HCT116 (cell line): ENCODE measurements around the gene FBXO17. TPM values are rescaled to one million over a fixed set of nuclear protein-coding genes. Genes with fewer than 3 reads are reported as not detected.

Experiments used
- ATAC-seq: fragments of 200-7000 bp; cut with Tn5 transposase; 2 replicates; pipeline ENCODE4 v1.9.1; 2020; ENCODE audit warnings: mild to moderate bottlenecking, moderate library complexity
- BruUV-seq: library from RNA; stranded (reverse); fragments of 400-500 nt; replicated peaks from 2 replicates; lab custom pipeline; 2021; lab: Mats Ljungman, UMichigan
- CTCF ChIA-PET: fragments of 300-600 bp; sonication (Branson Sonifier 250); formaldehyde crosslinking; loops from one replicate; lab custom pipeline; 2021; ENCODE audit warnings: antibody characterized with exemption; lab: Charles Lee
- POLR2A ChIA-PET: fragments of 300-600, 350-600 bp; sonication (Branson Sonifier 250); formaldehyde crosslinking; loops from one replicate; lab custom pipeline; 2021; ENCODE audit warnings: antibody characterized with exemption; lab: Charles Lee
- RAD21 ChIA-PET, 2 experiments: fragments of 300-600 bp; sonication (Branson Sonifier 250); formaldehyde crosslinking; loops; one replicate each; lab custom pipeline; 2023; ENCODE audit warnings: low total read pairs in 2 of 2; ENCODE audit not compliant: uncharacterized antibody in 2 of 2, unreplicated experiment in 2 of 2, low non-redundant PET in 1 of 2; lab: Charles Lee
- DNase-seq: peaks from one replicate; pipeline ENCODE4 v3.0.0-alpha.2; 2010; ENCODE audit warnings: low read depth, low spot score
- H2AFZ ChIP-seq: fragments of 200-600 bp; shearing (Covaris generic), sonication (generic); 2 replicates; pipeline ENCODE4 v1.6.1; 2017; ENCODE audit warnings: low read depth, mixed run types, mixed read lengths, antibody characterized with exemption, low read length; ENCODE audit not compliant: poor library complexity, severe bottlenecking
- H3K27ac ChIP-seq: 2 replicates; pipeline ENCODE4 v1.5.1; 2012; ENCODE audit warnings: low read depth, low read length
- H3K27me3 ChIP-seq: fragments of 200-600 bp; sonication (generic); 2 replicates; pipeline ENCODE4 v1.6.1; 2016; ENCODE audit warnings: mixed run types, low read length, mixed read lengths; ENCODE audit not compliant: insufficient read depth
- H3K36me3 ChIP-seq, 2 experiments: fragments of 200-500 bp in 1 of 2; fragments of 200-600 bp in 1 of 2; sonication (Bioruptor generic) in 1 of 2; sonication (generic) in 1 of 2; 2 replicates each; pipeline versions ENCODE4 v1.5.1 to v1.6.1; 2014 to 2016; ENCODE audit warnings: low read length in 2 of 2, inconsistent platforms in 1 of 2, mixed read lengths in 1 of 2, mixed run types in 1 of 2; ENCODE audit not compliant: insufficient read depth in 2 of 2, control insufficient read depth in 1 of 2
- H3K4me1 ChIP-seq, 2 experiments: fragments of 200-600 bp in 1 of 2; sonication (generic) in 1 of 2; 2 replicates each; pipeline versions ENCODE4 v1.5.1 to v1.6.1; 2012 to 2017; ENCODE audit warnings: low read length in 2 of 2, inconsistent platforms in 1 of 2, mild to moderate bottlenecking in 1 of 2, mixed read lengths in 1 of 2, mixed run types in 1 of 2, moderate library complexity in 1 of 2; ENCODE audit not compliant: insufficient read depth in 2 of 2, control insufficient read depth in 1 of 2
- H3K4me2 ChIP-seq: fragments of 200-600 bp; sonication (generic); 2 replicates; pipeline ENCODE4 v1.6.1; 2017; ENCODE audit warnings: mixed run types, low read length, mixed read lengths
- H3K4me3 ChIP-seq, 2 experiments: fragments of 200-600 bp in 1 of 2; sonication (generic) in 1 of 2; replicated peaks in 1 of 2; 2 replicates each; pipeline ENCODE4 v1.5.1; 2011 to 2016; ENCODE audit warnings: low read length in 2 of 2, control low read depth in 1 of 2, low read depth in 1 of 2, mild to moderate bottlenecking in 1 of 2, mixed read lengths in 1 of 2, mixed run types in 1 of 2
- H3K79me2 ChIP-seq: fragments of 200-600 bp; sonication (generic); 2 replicates; pipeline ENCODE4 v1.6.1; 2017; ENCODE audit warnings: mild to moderate bottlenecking, mixed run types, low read length, moderate library complexity, mixed read lengths; ENCODE audit not compliant: insufficient read depth
- H3K9ac ChIP-seq: fragments of 200-600 bp; sonication (generic); 2 replicates; pipeline ENCODE4 v1.6.1; 2016; ENCODE audit warnings: low read length, mixed read lengths
- H3K9me2 ChIP-seq: fragments of 200-600 bp; sonication (generic), shearing (Covaris generic); 2 replicates; pipeline ENCODE4 v1.6.1; 2017; ENCODE audit warnings: mixed run types, mild to moderate bottlenecking, moderate library complexity; ENCODE audit not compliant: insufficient read depth
- H3K9me3 ChIP-seq, 2 experiments: fragments of 200-500 bp in 1 of 2; fragments of 200-600 bp in 1 of 2; sonication (Bioruptor generic) in 1 of 2; sonication (generic) in 1 of 2; 2 replicates each; pipeline ENCODE4 v1.6.1; 2014 to 2017; ENCODE audit warnings: low read length in 2 of 2, mixed read lengths in 2 of 2, inconsistent platforms in 1 of 2, low read depth in 1 of 2, mild to moderate bottlenecking in 1 of 2, mixed run types in 1 of 2, moderate library complexity in 1 of 2; ENCODE audit not compliant: control insufficient read depth in 1 of 2, insufficient read depth in 1 of 2
- H4K20me1 ChIP-seq: fragments of 200-600 bp; sonication (generic), shearing (Covaris generic); 2 replicates; pipeline ENCODE4 v1.6.1; 2017; ENCODE audit warnings: mixed run types, mild to moderate bottlenecking, moderate library complexity; ENCODE audit not compliant: insufficient read depth
- CEBPB ChIP-seq: IDR thresholded peaks from 2 replicates; pipeline ENCODE4 v1.6.1; 2012; ENCODE audit warnings: low read depth
- ELF1 ChIP-seq: IDR thresholded peaks from 2 replicates; pipeline ENCODE4 v1.6.1; 2012; ENCODE audit warnings: low read depth, borderline replicate concordance
- EZH2phosphoT487 ChIP-seq: fragments of 200-600 bp; IDR thresholded peaks from 2 replicates; pipeline ENCODE4 v1.6.1; 2018; ENCODE audit warnings: antibody characterized with exemption, borderline replicate concordance
- POLR2A ChIP-seq: IDR thresholded peaks from 2 replicates; pipeline ENCODE4 v1.7.0; 2011; ENCODE audit warnings: borderline replicate concordance; ENCODE audit not compliant: insufficient read depth, insufficient read length; ENCODE audit errors: extremely low read depth
- intact Hi-C: fragments of 100-400 bp; cut with micrococcal nuclease; formaldehyde crosslinking; loops from 2 replicates; pipeline ENCODE4 v1.10.0; 2022
- total RNA-seq: library from RNA; stranded (reverse); gene quantifications from one replicate; pipeline ENCODE4 v1.2.1, GENCODE V29; 2021; ENCODE audit not compliant: unreplicated experiment
- TF ChIP-seq, protein P1 (sequence below), 3 experiments: fragments of 200-600 bp in 1 of 3; sonication (generic) in 1 of 3; IDR thresholded peaks in 2 of 3; conservative IDR thresholded peaks in 1 of 3; 2 replicates each; pipeline ENCODE4 v1.5.1; 2012 to 2017; ENCODE audit warnings: low read depth in 2 of 3, low read length in 2 of 3, antibody characterized with exemption in 1 of 3, borderline replicate concordance in 1 of 3, control low read depth in 1 of 3, mild to moderate bottlenecking in 1 of 3, mixed read lengths in 1 of 3, mixed run types in 1 of 3, moderate library complexity in 1 of 3; ENCODE audit not compliant: insufficient read depth in 1 of 3
- TF ChIP-seq, protein P2 (sequence below): IDR thresholded peaks from 2 replicates; pipeline ENCODE4 v1.6.1; 2012; ENCODE audit warnings: low read depth
- TF ChIP-seq, protein P3 (sequence below): IDR thresholded peaks from 2 replicates; pipeline ENCODE4 v1.6.1; 2012

FBXO17 gene
- total RNA-seq, 1 experiment from 2014 or later: 18.5 TPM

DNA sequence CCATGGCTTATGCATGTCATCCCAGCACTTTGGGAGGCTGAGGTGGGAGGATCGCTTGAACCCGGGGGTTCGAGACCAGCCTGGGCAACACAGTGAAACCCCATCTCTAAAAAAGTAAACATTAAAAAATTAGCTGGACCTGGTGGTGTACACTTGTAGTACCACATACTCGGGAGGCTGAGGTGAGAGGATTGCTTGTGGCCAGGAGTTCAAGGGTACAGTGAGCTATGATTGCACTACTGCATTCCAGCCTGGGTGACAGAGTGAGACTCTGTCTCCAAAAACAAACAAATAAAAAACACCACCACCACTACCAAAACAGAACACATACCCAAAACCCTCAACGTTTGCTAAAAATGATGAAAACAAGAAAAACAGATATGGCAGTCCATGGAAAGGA is 15.9 kb downstream of the FBXO17 start:
- POLR2A ChIA-PET: no interaction called here

More for the DNA sequence above, 15.9 kb downstream of the FBXO17 start:
- H3K9me2 ChIP-seq: no peaks in the 10 kb centered on the region
- no TSS peak for BruUV-seq
- no peak overlapping the region for H3K27ac ChIP-seq
- ATAC-seq (no peak), DNase-seq (no peak)
- H3K4me1 ChIP-seq: peaks cover 0 to 5% of the 10 kb centered on the region in 2 experiments; a peak in 3 of 4 replicates
- TF ChIP-seq CEBPB: no peak
- TF ChIP-seq ELF1: no peak
- TF ChIP-seq POLR2A: no peak
- TF ChIP-seq, protein P1, sequence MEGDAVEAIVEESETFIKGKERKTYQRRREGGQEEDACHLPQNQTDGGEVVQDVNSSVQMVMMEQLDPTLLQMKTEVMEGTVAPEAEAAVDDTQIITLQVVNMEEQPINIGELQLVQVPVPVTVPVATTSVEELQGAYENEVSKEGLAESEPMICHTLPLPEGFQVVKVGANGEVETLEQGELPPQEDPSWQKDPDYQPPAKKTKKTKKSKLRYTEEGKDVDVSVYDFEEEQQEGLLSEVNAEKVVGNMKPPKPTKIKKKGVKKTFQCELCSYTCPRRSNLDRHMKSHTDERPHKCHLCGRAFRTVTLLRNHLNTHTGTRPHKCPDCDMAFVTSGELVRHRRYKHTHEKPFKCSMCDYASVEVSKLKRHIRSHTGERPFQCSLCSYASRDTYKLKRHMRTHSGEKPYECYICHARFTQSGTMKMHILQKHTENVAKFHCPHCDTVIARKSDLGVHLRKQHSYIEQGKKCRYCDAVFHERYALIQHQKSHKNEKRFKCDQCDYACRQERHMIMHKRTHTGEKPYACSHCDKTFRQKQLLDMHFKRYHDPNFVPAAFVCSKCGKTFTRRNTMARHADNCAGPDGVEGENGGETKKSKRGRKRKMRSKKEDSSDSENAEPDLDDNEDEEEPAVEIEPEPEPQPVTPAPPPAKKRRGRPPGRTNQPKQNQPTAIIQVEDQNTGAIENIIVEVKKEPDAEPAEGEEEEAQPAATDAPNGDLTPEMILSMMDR (IDR thresholded peaks at IDR 0.05 in 2 of 3, conservative IDR thresholded peaks at IDR 0.05 in 1 of 3; ENCODE audit: borderline replicate concordance in 1 of 3, insufficient read depth in 1 of 3, low read depth in 2 of 3, low read length in 2 of 3): no peak
- TF ChIP-seq, protein P2, sequence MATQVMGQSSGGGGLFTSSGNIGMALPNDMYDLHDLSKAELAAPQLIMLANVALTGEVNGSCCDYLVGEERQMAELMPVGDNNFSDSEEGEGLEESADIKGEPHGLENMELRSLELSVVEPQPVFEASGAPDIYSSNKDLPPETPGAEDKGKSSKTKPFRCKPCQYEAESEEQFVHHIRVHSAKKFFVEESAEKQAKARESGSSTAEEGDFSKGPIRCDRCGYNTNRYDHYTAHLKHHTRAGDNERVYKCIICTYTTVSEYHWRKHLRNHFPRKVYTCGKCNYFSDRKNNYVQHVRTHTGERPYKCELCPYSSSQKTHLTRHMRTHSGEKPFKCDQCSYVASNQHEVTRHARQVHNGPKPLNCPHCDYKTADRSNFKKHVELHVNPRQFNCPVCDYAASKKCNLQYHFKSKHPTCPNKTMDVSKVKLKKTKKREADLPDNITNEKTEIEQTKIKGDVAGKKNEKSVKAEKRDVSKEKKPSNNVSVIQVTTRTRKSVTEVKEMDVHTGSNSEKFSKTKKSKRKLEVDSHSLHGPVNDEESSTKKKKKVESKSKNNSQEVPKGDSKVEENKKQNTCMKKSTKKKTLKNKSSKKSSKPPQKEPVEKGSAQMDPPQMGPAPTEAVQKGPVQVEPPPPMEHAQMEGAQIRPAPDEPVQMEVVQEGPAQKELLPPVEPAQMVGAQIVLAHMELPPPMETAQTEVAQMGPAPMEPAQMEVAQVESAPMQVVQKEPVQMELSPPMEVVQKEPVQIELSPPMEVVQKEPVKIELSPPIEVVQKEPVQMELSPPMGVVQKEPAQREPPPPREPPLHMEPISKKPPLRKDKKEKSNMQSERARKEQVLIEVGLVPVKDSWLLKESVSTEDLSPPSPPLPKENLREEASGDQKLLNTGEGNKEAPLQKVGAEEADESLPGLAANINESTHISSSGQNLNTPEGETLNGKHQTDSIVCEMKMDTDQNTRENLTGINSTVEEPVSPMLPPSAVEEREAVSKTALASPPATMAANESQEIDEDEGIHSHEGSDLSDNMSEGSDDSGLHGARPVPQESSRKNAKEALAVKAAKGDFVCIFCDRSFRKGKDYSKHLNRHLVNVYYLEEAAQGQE: no peak
- no peak for TF ChIP-seq EZH2phosphoT487
- TF ChIP-seq, protein P3, sequence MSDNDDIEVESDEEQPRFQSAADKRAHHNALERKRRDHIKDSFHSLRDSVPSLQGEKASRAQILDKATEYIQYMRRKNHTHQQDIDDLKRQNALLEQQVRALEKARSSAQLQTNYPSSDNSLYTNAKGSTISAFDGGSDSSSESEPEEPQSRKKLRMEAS: no peak
- RAD21 ChIA-PET: no interaction called here
- H3K9me3 ChIP-seq: no peaks in the 10 kb centered on the region
- CTCF ChIA-PET: interaction anchor here (0.6 to 1.0 kb wide), 2 partner anchors 29 to 307 kb away, joined by 3 to 4 read pairs; partner anchors contain the start of genes MRPS12 and SARS2
- H3K9ac ChIP-seq: no peak overlapping the region
- H3K27me3 ChIP-seq: no peaks in the 10 kb centered on the region
- no peak overlapping the region for H3K4me2 ChIP-seq
- H4K20me1 ChIP-seq: no peaks in the 10 kb centered on the region
- intact Hi-C loops: loop anchor here (5.0 kb wide), 3 partner anchors 153 to 368 kb away; no protein-coding TSS in a partner anchor
- no peak overlapping the region for H3K4me3 ChIP-seq
- no peaks in the 10 kb centered on the region for H3K79me2 ChIP-seq
- no peak overlapping the region for H2AFZ ChIP-seq
- H3K36me3 ChIP-seq: no peaks in the 10 kb centered on the region
